Gastrocnemius medialis (tissue), 4 donors: ENCODE results near the gene BICD1. TPM values are rescaled to one million over a fixed set of nuclear protein-coding genes. Genes with fewer than 3 reads are reported as not detected.

Experiments used
- ATAC-seq, 2 donors: fragments of 150-250 bp; one replicate each; pipeline ENCODE4 v1.9.1; 2016
- DNase-seq, 2 donors: peaks; one replicate each; pipeline ENCODE4 v3.0.0-alpha.2; 2019
- H3K27ac ChIP-seq, 4 donors: fragments of 200-600 bp; sonication (generic); 1 replicate in 1 of 4; 2 replicates in 3 of 4; pipeline ENCODE4 v1.5.1; 2016 to 2018; ENCODE audit warnings: mild to moderate bottlenecking in 2 of 4, moderate library complexity in 1 of 4
- H3K27me3 ChIP-seq, 3 donors: fragments of 200-600 bp; sonication (generic) in 2 of 3; 1 replicate in 1 of 3; 2 replicates in 2 of 3; pipeline versions ENCODE4 v1.5.1 to v1.6.0; 2016 to 2019; ENCODE audit warnings: mild to moderate bottlenecking in 1 of 3, moderate library complexity in 1 of 3
- H3K36me3 ChIP-seq, 2 donors: fragments of 200-600 bp; sonication (generic) in 1 of 2; one replicate each; pipeline ENCODE4 v1.5.1; 2017 to 2018
- H3K4me1 ChIP-seq, 2 donors: fragments of 200-600 bp; sonication (generic) in 1 of 2; one replicate each; pipeline ENCODE4 v1.5.1; 2016 to 2017; ENCODE audit warnings: mild to moderate bottlenecking in 2 of 2
- H3K4me3 ChIP-seq, 4 donors: fragments of 200-600 bp; sonication (generic) in 3 of 4; 1 replicate in 1 of 4; 2 replicates in 3 of 4; pipeline ENCODE4 v1.5.1; 2016 to 2019; ENCODE audit warnings: mild to moderate bottlenecking in 2 of 4
- H3K9me3 ChIP-seq, 3 donors: fragments of 200-600 bp; sonication (generic) in 2 of 3; 1 replicate in 1 of 3; 2 replicates in 2 of 3; pipeline ENCODE4 v1.5.1; 2016 to 2019
- CTCF ChIP-seq, 5 experiments: fragments of 450-650 bp in 3 of 5; fragments of 200-600 bp in 2 of 5; sonication (generic) in 2 of 5; IDR thresholded peaks in 4 of 5; conservative IDR thresholded peaks in 1 of 5; 1 replicate in 4 of 5; 2 replicates in 1 of 5; pipeline ENCODE4 v1.5.1; 2016 to 2019; ENCODE audit warnings: antibody characterized with exemption in 5 of 5, mild to moderate bottlenecking in 3 of 5, moderate library complexity in 3 of 5
- POLR2A ChIP-seq, 2 donors: fragments of 450-650 bp; IDR thresholded peaks; one replicate each; pipeline ENCODE4 v1.6.1; 2017; ENCODE audit warnings: antibody characterized with exemption in 2 of 2, mild to moderate bottlenecking in 2 of 2, moderate library complexity in 2 of 2
- in situ Hi-C, 4 donors: fragments of 200-750 bp; cut with MboI; loops; one replicate each; pipeline versions ENCODE4 v1.15.0 to v1.8.0; 2017; ENCODE audit warnings: low sequenced_read_pairs in 4 of 4
- intact Hi-C: fragments of 100-400 bp; cut with DNase I; formaldehyde crosslinking; loops from one replicate; pipeline ENCODE4 v1.15.1; 2023; ENCODE audit warnings: low total_unique reads
- total RNA-seq, 4 donors: library from RNA; depleted of rRNA; stranded (reverse); fragments of >200 nt; gene quantifications; one replicate each; pipeline versions ENCODE4 v1.1.0 to v1.2.3, GENCODE V29; 2016

Gene BICD1
- total RNA-seq, 4 donors from 2014 or later, result 1.4 to 2.3 (median 2.0) TPM

DNA sequence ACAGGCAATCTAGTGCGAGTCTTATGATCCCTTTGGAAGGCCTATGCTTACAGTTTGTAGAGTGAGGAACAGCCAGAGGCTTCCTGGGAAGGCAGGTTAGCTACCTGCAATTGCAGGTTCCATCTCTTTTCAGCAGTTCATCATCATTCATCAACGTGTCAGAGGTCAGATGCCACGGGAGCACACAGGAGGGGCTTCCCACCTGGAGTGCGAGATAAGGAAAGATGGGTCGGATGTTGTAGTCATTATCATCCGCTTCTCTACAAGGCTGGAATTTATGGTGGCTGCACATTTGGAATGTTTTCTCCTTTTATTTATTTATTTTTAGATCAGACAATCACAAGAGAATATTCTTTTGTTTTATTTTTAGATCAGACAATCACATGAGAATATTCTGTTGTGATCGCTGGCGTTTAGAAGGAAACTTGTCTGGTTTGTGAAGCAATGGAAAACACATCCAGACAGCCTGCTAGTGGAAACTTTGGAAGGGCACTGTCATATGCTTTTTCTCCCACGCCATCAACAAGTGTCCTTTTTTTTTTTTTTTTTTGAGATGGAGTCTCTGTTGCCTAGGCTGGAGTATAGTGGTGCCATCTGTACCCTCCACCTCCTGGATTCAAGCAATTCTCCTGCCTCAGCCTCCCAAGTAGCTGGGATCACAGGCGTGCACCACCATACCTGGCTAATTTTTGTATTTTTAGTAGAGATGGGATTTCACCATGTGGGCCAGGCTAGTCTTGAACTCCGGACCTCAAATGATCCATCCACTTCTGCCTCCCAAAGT, 1.9 kb upstream of the BICD1 start:
- peak overlapping the region in 1 of 4 donors; percentile 3 for H3K27ac ChIP-seq

GRCh38 chr12:32105986-32106516, 596 bp upstream of the BICD1 start:
- intact Hi-C loops (loop anchor here (10.0 kb wide), 2 partner anchors 381 to 451 kb away; partner anchors contain the start of genes AMN1 and ETFBKMT), in situ Hi-C loops (no loop called here)
- no peak for DNase-seq
- no peak for ATAC-seq
- Histone ChIP-seq H3K27ac (peak overlapping the region; percentile 76 to 85 (median 78)), H3K4me1 (peaks cover 11 to 13% of the 10 kb centered on the region in 2 donors), H3K9me3 (no peaks in the 10 kb centered on the region), H3K36me3 (no peaks in the 10 kb centered on the region), H3K27me3 (peaks cover 0 to 5% (median 0%) of the 10 kb centered on the region in 3 donors), H3K4me3 (peak overlapping the region; percentile 65 to 82 (median 72))
- TF ChIP-seq POLR2A (IDR thresholded peaks at IDR 0.05) (no peak), CTCF (IDR thresholded peaks at IDR 0.05 in 4 of 5, conservative IDR thresholded peaks at IDR 0.05 in 1 of 5) (no peak)

More for the DNA sequence above, 1.9 kb upstream of the BICD1 start:
- Histone ChIP-seq H3K9me3 (no peaks in the 10 kb centered on the region), H3K36me3 (no peaks in the 10 kb centered on the region), H3K27me3 (peaks cover 0 to 5% (median 0%) of the 10 kb centered on the region in 3 donors), H3K4me1 (peaks cover 11 to 13% of the 10 kb centered on the region in 2 donors), H3K4me3 (no peak overlapping the region)
- no peak for TF ChIP-seq POLR2A (IDR thresholded peaks at IDR 0.05)
- no peak for TF ChIP-seq CTCF (IDR thresholded peaks at IDR 0.05 in 4 of 5, conservative IDR thresholded peaks at IDR 0.05 in 1 of 5)
- DNase-seq (no peak), ATAC-seq (no peak)
- in situ Hi-C loops, result no loop called here
- intact Hi-C loops, result loop anchor here (10.0 kb wide), 2 partner anchors 380 to 450 kb away; partner anchors contain the start of genes AMN1 and ETFBKMT

- DNase-seq (no peak), ATAC-seq (peak in 1 of 2 donors; percentile 13)
- Histone ChIP-seq H3K4me1 (peaks cover 11 to 13% of the 10 kb centered on the region in 2 donors), H3K9me3 (no peaks in the 10 kb centered on the region), H3K27me3 (peaks cover 0 to 5% (median 0%) of the 10 kb centered on the region in 3 donors), H3K27ac (peak overlapping the region; percentile 76 to 85 (median 78)), H3K36me3 (no peaks in the 10 kb centered on the region), H3K4me3 (peak overlapping the region; percentile 65 to 82 (median 72))
- TF ChIP-seq CTCF (IDR thresholded peaks at IDR 0.05 in 4 of 5, conservative IDR thresholded peaks at IDR 0.05 in 1 of 5), result no peak
- no peak for TF ChIP-seq POLR2A (IDR thresholded peaks at IDR 0.05)
- intact Hi-C loops (loop anchor here (10.0 kb wide), 2 partner anchors 383 to 453 kb away; partner anchors contain the start of genes AMN1 and ETFBKMT), in situ Hi-C loops (no loop called here)
Measured at GRCh38 chr12:32107359-32108267, 966 bp downstream of the BICD1 start.

GRCh38 chr12:32108787-32109186, 2.1 kb downstream of the BICD1 start:
- Histone ChIP-seq H3K9me3 (no peaks in the 10 kb centered on the region), H3K4me3 (no peak overlapping the region), H3K27ac (no peak overlapping the region), H3K27me3 (peaks cover 0 to 5% (median 0%) of the 10 kb centered on the region in 3 donors), H3K36me3 (no peaks in the 10 kb centered on the region), H3K4me1 (peaks cover 11 to 13% of the 10 kb centered on the region in 2 donors)
- intact Hi-C loops (loop anchor here (10.0 kb wide), 2 partner anchors 384 to 454 kb away; partner anchors contain the start of genes AMN1 and ETFBKMT), in situ Hi-C loops (no loop called here)
- TF ChIP-seq CTCF (IDR thresholded peaks at IDR 0.05 in 4 of 5, conservative IDR thresholded peaks at IDR 0.05 in 1 of 5) (no peak), POLR2A (IDR thresholded peaks at IDR 0.05) (no peak)
- DNase-seq, result no peak
- no peak for ATAC-seq
